PFSK-1 (cell line): Measurements from ENCODE around the gene ADTRP.
A peak's percentile ranks its signal among the peaks of the same experiment; 100 is the strongest.

Source experiments
- FOXP2 ChIP-seq: optimal IDR thresholded peaks from 2 replicates; pipeline ENCODE3; 2011; ENCODE audit warnings: borderline replicate concordance, control low read depth, inconsistent platforms; ENCODE audit not compliant: insufficient read depth; ENCODE audit errors: extremely low read length, extremely low read depth
- POLR2AphosphoS5 ChIP-seq: IDR thresholded peaks from 2 replicates; pipeline ENCODE4 v1.6.1; 2012; ENCODE audit warnings: low read depth, mild to moderate bottlenecking, control low read depth, low read length, moderate library complexity
- SIN3A ChIP-seq: IDR thresholded peaks from 2 replicates; pipeline ENCODE4 v1.6.1; 2012; ENCODE audit warnings: mild to moderate bottlenecking, low read length, moderate library complexity, borderline replicate concordance; ENCODE audit not compliant: insufficient read depth
- TAF1 ChIP-seq: IDR thresholded peaks from 2 replicates; pipeline ENCODE4 v1.6.1; 2012; ENCODE audit warnings: low read length, control low read depth, borderline replicate concordance; ENCODE audit not compliant: insufficient read depth
- TF ChIP-seq, protein P1 (sequence below), 2 experiments: IDR thresholded peaks; 2 replicates each; pipeline versions ENCODE4 v1.6.1 to v1.8.0; 2011 to 2012; ENCODE audit warnings: low read depth in 2 of 2, low read length in 2 of 2, control low read depth in 1 of 2, inconsistent platforms in 1 of 2, mild to moderate bottlenecking in 1 of 2, moderate library complexity in 1 of 2; ENCODE audit not compliant: insufficient read depth in 1 of 2

The ADTRP gene

DNA sequence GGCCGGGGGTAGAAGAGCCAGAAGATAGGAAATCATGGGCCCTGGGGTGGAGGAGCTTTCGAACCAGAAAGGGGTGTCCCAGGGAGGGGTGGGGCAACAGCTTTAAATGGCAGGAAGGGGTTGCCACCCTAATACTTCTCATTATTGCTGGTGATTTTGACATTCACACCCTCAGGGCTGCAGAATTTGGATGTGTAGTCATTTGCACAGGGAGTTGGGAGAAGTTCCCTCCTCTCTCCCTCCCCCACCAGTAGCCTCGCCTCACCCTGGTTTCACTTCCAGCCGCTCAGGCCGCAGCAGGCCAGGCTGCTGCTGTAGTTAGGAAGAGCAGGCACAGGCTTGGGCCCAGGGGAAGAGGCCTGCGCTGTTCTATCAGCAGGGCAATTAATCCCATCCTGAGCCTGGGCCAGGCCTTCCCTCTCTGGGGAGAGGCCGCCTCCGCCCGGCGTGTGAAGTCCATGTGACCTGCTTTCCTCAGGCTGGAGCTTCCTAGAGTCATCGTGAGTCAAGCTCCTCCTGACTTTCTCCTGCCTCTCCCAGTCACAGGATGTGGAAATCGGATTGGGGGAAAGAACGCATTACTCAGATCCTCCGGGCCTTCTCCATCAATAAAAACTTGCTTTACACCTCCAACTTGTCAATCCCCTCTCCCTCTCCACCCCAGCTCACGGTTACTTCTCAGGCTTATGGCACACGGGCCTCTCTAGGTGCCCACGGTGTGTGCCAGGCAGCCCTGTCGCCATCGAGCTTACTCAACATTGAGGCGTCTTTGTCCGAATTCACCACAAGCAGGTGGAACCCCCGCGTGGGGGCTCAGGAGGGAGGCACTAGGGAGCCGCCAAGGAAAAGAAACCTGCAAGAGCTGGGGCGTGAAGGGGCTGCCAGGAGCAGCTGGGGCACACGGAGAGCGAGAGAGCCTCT is 7.8 kb downstream of the ADTRP start:
- TF ChIP-seq POLR2AphosphoS5: peak; percentile 36; the same call in 1 of the 2 replicates
- no peak for TF ChIP-seq TAF1
- peak; percentile 75 for TF ChIP-seq FOXP2
- peak; percentile 39; the same call in 1 of the 2 replicates for TF ChIP-seq SIN3A
- TF ChIP-seq, protein P1, sequence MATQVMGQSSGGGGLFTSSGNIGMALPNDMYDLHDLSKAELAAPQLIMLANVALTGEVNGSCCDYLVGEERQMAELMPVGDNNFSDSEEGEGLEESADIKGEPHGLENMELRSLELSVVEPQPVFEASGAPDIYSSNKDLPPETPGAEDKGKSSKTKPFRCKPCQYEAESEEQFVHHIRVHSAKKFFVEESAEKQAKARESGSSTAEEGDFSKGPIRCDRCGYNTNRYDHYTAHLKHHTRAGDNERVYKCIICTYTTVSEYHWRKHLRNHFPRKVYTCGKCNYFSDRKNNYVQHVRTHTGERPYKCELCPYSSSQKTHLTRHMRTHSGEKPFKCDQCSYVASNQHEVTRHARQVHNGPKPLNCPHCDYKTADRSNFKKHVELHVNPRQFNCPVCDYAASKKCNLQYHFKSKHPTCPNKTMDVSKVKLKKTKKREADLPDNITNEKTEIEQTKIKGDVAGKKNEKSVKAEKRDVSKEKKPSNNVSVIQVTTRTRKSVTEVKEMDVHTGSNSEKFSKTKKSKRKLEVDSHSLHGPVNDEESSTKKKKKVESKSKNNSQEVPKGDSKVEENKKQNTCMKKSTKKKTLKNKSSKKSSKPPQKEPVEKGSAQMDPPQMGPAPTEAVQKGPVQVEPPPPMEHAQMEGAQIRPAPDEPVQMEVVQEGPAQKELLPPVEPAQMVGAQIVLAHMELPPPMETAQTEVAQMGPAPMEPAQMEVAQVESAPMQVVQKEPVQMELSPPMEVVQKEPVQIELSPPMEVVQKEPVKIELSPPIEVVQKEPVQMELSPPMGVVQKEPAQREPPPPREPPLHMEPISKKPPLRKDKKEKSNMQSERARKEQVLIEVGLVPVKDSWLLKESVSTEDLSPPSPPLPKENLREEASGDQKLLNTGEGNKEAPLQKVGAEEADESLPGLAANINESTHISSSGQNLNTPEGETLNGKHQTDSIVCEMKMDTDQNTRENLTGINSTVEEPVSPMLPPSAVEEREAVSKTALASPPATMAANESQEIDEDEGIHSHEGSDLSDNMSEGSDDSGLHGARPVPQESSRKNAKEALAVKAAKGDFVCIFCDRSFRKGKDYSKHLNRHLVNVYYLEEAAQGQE (IDR thresholded peaks at IDR 0.05; ENCODE audit: insufficient read depth in 1 of 2, low read depth in 2 of 2, low read length in 2 of 2): peak; percentile 13 to 65; a peak in 2 of 4 replicates

DNA sequence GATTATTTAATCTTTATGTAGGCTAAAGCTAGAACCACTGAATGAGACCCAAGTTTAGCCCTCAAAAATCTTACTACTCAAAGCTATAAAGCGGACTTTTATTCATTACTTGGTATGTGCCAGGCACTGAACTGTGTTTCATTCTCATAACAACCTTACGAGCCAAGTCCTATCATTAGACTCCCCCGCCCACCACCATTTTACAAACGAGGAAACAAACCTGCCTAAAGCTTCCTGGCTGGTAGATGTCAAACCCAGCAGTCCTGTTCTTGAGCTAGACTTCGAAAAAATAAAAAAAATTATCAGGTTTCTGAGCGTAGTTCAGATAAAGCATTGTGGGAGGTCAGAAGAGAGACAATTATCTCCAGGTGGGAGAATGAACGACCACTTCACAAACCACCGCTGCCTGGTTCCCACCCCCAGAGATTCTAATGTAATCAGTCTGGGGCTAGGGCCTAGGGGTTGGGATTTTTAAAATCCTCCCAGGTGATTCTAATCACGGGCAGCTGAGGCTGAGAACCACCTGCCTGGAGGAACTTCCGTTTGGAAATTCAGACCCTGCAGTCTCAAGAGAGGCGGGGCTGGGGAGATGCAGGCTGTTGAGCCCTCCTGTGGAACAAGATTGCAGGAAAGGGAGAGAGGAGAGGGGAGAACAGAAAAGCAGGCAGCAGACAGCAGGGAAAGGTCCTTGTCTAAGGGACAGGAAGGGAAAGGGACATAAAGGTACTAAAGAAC is 8.6 kb downstream of the ADTRP start:
- no peak for TF ChIP-seq FOXP2
- TF ChIP-seq TAF1: no peak
- no peak for TF ChIP-seq SIN3A
- TF ChIP-seq, protein P1 (IDR thresholded peaks at IDR 0.05; ENCODE audit: insufficient read depth in 1 of 2, low read depth in 2 of 2, low read length in 2 of 2): no peak
- no peak for TF ChIP-seq POLR2AphosphoS5

DNA sequence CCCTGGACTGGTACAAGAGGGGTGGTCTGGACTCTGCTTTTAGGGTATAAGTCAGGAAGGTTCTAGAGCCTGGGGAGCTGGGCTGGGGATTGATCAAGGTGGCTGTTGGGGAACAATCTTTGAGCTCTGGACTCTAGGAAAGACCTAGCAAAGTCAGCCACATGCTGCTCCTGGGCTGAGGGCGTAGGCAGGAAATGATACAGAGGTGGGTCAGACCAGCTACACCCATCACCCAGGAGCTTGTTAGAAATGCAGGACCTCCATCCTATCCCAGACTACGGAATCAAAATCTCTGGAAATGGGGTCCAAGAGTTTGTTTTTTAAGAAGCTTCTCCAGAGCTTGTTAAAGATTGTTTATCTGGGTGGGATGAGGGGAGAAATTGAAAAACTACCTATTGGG is 9.4 kb downstream of the ADTRP start:
- TF ChIP-seq POLR2AphosphoS5 (no peak), FOXP2 (no peak), SIN3A (no peak), TAF1 (no peak)
- TF ChIP-seq, protein P1 (IDR thresholded peaks at IDR 0.05; ENCODE audit: insufficient read depth in 1 of 2, low read depth in 2 of 2, low read length in 2 of 2): no peak

DNA sequence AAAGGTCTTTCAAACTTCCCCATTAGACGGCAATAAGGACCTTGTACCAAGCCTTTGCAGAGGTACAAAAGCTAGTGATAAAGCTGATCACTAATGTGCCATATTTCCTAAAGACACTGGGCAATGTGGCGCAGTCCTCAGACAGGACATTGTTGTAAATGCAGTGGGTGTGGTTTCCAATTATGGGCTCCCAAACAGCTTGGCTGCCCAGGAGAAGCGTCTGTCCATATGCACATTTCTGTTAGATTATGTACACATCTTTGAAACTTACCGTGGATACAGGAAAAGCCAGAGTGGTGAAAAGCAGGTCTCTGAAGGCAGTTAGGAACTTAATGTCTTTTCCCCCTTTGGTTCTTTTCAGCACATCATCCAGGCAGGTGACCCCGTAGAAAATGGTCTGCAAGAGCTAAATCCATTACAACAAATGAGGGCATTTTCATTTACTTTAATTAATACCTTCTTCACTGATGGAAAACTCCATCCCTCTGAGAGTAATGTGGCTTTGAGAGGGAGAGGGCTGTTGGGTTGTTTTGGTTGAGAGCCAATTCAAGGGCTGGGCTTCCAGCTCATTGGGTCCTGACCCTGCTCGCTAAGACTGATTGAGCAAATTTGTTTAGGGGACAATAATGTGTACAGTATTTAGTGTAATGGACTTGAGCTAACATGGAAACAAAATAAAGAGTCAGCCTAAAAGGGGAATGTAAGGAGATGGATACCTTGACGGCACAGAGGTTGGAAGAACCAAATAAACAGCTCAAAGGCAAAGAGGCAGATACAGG is 10.4 kb downstream of the ADTRP start:
- TF ChIP-seq, protein P1 (IDR thresholded peaks at IDR 0.05; ENCODE audit: insufficient read depth in 1 of 2, low read depth in 2 of 2, low read length in 2 of 2): no peak
- TF ChIP-seq SIN3A (no peak), POLR2AphosphoS5 (no peak), FOXP2 (no peak), TAF1 (no peak)
